Stimulated activated CD8-positive, alpha-beta memory T cell treated with anti-CD3 and anti-CD28 coated beads, Interleukin-7, amount 100 ng/mL, for 4 hours (primary cell): ENCODE results near the gene GRB2.
A peak's percentile ranks its signal among the peaks of the same experiment; 100 is the strongest.
"Not testable (repeated sequence)": the region's sequence is repeated elsewhere in the genome, so short reads cannot be mapped to it uniquely, and the experiment has no call there.

ENCODE experiments used
- DNase-seq, 2 donors: peaks; one replicate each; pipeline ENCODE4 v3.0.0-alpha.2; 2020; ENCODE audit warnings: low read depth in 2 of 2

GRB2 gene

GRCh38 chr17:75405365-75406221 is at the start of gene GRB2:
GRB2 (minus strand) TSS chr17:75405678; CDS start chr17:75393628, 12,050 bp downstream.
- peak; percentile 99 to 100 for DNase-seq

DNA sequence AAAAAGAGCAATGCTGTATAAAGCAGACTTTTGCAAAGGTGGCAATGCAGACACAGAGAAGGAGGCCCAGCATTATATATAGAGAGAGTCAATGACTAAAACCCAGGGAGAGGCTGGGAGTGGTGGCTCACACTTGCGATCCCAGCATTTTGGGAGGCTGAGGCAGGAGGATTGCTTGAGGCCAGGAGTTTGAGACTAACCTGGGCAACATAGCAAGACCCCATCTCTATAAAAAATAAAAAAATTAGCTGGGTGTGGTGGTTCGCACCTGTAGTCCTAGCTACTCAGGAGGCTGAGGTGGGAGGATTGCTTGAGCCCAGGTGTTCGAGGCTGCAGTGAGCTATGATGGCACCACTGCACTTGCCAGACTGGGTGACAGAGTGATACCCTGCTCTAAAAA is 49.2 kb upstream of the GRB2 start:
- DNase-seq = not testable (repeated sequence)

DNA sequence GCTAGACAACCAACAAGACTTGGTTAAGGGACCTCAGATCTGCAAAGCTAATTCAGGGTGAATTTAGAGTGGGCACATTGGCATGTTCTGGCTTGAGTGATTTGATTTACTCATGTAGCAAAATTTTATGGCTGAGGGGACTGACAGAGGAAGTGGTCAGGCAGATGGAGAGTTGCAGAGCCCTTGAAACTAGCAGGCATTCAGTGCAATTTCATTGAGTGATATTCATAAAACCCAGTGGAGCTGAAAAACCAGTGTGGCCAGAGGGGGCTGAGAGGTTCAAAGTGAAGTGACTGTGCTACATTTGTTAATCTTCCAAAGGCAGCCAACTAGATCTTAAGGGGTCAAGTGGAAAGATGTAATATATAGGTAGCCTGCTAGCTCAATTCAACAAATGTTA is 48.7 kb upstream of the GRB2 start:
- DNase-seq = no peak

- DNase-seq = no peak
Observed at GRCh38 chr17:75450270-75450669, 44.8 kb upstream of the GRB2 start.

- no peak for DNase-seq
Observed at GRCh38 chr17:75447951-75448856, 42.7 kb upstream of the GRB2 start.

DNA sequence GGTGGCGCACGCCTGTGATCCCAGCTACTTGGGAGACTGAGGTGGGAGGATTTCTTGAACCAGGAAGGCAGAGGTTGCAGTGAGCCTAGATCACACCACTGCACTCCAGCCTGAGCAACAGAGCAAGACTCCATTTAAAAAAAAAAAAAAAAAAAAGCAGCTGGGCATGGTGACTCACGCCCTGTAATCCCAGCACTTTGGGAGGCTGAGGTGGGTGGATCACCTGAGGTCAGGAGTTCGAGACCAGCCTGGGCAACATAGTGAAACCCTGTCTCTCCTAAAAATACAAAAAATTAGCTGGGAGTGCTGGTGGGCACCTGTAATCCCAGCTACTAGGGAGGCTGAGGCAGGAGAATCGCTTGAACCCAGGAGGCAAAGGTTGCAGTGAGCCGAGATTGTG is 40.4 kb upstream of the GRB2 start:
- not testable (repeated sequence) for DNase-seq

GRCh38 chr17:75445296-75445695 is 39.8 kb upstream of the GRB2 start:
- DNase-seq = no peak

DNA sequence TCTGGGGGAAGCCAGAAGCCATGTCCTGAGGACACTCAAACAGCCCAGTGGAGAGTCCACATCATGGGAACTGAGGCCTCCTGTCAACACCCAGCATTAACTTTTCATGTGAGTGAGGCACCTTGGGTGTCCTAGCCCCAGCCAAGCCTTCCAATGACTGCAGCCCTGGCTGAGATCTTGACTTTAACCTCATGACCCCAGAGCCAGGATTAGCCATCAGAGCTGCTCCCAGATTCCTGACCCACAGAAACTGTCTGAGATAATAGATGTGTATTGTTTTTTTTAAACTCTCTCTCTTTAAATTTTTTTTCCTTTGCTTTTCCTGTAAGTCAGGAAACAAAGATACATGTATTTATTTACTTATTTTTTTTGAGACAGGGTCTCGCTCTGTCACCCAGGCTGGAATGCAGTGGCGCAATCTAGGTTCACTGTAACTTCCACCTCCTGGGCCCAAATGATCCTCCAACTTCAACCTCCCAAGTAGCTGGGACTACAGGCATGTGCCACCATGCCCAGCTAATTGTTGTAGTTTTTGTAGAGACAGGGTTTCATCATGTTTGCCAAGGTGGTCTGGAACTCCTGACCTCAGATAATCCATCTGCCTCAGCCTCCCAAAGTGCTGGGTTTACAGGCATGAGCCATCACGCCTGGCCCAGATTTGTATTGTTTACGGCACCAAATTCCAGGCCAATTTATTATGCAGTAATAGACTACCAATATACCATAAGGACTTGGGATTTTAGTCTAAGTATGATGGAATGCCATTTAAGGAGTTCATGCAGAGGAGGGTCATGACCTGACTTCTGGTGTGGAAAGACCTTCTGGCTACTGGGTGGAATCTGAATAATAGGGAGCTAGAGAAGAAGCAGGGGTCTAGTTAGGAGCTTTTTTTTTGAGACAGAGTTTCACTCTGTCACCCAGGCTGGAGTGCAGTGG is 37.0 kb upstream of the GRB2 start:
- DNase-seq = no peak

DNA sequence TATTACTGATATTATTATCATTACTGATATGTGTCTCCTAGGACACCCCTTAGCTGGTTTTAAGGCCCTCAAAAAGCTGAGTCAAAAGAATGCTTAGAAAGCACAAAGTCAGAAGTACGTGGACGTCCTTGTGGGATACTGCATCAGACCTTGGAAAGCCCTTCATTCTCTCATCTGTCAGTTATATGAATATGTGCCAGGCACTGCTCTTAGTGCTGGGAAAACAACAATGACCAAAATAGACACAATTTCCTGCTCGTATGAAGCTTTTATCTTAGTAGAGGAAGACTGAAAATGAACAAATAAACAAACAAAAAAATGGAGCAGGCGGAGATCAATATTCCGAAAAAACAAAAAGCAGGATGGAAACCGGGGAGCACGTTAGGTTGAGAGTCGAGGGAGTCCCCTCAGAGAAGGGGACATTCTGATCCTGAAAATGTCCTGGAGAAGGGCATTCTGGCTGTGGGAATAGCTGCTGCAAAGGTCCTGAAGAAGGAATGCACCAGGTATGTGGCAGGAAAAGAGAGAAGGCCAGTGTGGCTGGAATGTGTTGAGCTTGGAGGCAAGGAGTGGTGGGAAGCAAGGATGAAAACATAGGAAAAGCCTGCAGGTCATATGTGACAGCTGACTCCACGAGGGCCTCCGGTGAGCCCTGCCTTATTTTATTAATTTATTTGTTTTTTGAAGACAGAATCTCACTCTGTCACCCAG is 35.4 kb upstream of the GRB2 start:
- no peak for DNase-seq

GRCh38 chr17:75439287-75439686 is 33.8 kb upstream of the GRB2 start:
- no peak for DNase-seq

GRCh38 chr17:75437404-75437803 is 31.9 kb upstream of the GRB2 start:
- DNase-seq = not testable (repeated sequence)

DNA sequence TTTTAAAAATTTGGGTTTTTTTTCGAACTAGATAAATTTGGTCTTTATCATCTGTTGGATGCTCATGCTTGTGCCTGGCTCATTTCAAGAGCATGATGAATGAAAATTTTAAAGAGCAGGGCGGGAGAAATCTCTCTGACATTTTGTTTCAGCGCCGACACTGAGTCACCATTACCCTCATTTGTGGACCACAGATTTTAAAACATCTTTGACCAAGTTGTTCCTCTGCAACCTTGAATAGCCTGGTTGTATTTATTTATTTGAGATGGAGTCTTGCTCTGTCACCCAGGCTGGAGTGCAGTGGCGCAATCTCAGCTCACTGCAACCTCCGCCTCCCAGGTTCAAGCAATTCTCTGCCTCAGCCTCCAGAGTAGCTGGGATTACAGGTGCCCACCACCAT is 29.0 kb upstream of the GRB2 start:
- not testable (repeated sequence) for DNase-seq

GRCh38 chr17:75433218-75433783 is 27.8 kb upstream of the GRB2 start:
- DNase-seq = no peak

GRCh38 chr17:75430159-75430974 is 24.9 kb upstream of the GRB2 start:
- DNase-seq = no peak

DNA sequence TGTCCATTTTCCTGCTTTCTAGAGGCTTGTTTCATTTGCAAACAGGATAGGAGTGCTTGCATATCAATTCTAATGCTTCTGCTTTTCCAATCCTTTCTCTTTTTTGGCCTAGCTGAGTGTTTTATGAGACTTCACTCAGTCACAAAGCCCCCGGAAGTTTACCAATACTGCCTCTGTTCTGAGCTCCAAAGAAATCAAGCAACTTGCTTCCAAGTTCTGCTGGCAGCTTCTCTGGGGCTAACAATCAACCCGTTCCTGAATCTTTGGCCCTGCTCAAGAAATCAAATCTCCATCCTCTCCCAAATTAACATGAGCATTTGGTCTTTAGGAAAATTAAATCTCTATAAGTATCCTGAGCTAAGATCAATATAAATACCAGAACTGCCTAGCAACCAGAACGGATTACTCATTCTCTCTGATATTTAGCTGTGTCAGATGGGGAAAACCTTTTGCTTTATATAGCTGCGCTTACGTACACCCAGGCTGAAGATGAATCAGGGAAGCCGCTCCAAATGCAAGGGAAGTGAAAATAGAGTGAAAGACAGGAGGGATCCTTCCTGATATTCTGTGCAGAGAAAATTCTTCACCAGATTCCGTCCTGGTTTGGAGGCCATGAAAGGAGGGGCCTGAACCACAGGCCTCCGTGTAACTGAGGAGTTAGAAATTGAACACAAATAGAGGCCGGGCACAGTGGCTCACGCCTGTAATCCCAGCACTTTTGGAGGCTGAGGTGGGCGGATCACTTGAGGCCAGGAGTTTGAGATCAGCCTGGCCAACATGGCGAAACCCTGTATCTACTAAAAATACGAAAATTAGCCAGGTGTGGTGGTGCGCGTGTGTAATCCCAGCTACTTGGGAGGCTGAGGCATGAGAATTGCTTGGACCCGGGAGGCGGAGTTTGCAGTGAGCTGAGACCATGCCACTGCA is 23.3 kb upstream of the GRB2 start:
- no peak for DNase-seq

GRCh38 chr17:75418531-75418930 is 13.1 kb upstream of the GRB2 start:
- no peak for DNase-seq

DNA sequence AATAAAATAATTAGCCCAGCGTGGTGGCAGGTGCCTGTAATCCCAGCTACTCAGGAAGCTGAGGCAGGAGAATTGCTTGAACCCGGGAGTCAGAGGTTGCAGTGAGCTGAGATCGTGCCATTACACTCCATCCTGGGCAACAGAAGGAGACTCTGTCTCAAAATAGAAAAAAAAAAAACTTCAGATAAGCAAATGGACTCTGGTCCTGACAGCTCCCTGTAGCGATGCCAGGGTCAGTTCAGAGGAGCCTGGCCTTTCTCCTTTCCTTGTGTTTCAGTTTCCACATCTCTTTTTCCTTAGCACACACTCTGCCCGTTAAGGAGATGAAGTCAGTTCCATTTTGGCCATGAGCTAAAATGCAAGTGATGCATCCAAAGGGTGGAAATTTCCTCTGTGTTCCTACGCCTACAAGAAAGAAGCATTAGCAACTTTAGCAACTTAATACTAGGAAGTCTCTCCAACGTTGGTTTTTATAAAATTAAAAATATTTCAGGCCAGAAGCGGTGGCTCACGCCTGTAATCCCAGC is 11.6 kb upstream of the GRB2 start:
- no peak for DNase-seq

DNA sequence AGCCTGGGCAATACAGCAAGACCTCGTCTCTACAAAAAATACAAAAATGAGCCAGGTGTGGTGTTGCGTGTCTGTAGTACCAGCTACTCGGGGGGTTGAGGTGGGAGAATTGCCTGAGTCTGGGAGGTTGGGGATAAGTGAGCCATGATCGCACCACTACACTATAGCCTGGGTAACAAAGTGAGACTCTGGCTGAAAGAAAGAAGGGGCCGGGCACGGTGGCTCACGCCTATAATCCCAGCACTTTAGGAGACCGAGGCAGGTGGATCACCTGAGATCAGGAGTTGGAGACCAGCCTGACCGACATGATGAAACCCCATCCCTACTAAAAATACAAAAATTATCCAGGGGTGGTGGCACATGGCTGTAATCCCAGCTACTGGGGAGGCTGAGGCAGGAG is 10.5 kb upstream of the GRB2 start:
- no peak for DNase-seq
